Testis (tissue), 2 donors: Measurements from ENCODE around the gene ADAMTS14.

ENCODE experiments used
- POLR2A ChIP-seq: fragments of 450-650 bp; IDR thresholded peaks from one replicate; pipeline ENCODE4 v1.6.1; 2017; ENCODE audit warnings: antibody characterized with exemption, mild to moderate bottlenecking, moderate library complexity
- TF ChIP-seq, protein P1 (sequence below), 3 experiments: fragments of 450-650 bp in 2 of 3; fragments of 200-600 bp in 1 of 3; sonication (generic) in 1 of 3; IDR thresholded peaks; one replicate each; pipeline ENCODE4 v1.5.1; 2016 to 2019; ENCODE audit warnings: antibody characterized with exemption in 3 of 3, mild to moderate bottlenecking in 2 of 3, moderate library complexity in 1 of 3

DNA sequence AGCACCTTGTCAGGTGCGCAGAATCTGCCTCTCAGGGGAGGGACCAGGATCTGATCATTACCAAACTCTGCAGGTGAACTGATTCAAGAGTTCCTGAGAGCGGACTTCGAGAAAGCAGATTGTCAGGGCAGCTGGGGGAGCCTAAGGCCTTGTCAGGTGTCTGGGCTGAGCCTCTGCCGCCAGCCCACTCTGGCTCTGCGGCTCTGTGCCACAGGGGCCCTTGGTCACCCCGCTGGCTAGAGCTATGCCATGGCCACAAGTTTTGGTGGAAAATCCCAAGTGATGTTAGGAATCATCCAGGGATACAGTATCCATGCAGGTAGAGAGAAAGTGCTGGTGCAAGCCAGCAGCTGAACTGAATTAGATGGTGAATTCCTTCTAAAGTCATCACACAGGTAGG, 4.2 kb downstream of the ADAMTS14 start:
- TF ChIP-seq, protein P1, sequence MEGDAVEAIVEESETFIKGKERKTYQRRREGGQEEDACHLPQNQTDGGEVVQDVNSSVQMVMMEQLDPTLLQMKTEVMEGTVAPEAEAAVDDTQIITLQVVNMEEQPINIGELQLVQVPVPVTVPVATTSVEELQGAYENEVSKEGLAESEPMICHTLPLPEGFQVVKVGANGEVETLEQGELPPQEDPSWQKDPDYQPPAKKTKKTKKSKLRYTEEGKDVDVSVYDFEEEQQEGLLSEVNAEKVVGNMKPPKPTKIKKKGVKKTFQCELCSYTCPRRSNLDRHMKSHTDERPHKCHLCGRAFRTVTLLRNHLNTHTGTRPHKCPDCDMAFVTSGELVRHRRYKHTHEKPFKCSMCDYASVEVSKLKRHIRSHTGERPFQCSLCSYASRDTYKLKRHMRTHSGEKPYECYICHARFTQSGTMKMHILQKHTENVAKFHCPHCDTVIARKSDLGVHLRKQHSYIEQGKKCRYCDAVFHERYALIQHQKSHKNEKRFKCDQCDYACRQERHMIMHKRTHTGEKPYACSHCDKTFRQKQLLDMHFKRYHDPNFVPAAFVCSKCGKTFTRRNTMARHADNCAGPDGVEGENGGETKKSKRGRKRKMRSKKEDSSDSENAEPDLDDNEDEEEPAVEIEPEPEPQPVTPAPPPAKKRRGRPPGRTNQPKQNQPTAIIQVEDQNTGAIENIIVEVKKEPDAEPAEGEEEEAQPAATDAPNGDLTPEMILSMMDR (IDR thresholded peaks at IDR 0.05), result no peak
- no peak for TF ChIP-seq POLR2A
